Measurements from ENCODE around the gene NR0B2. TPM values are rescaled to one million over a fixed set of nuclear protein-coding genes. Genes with fewer than 3 reads are reported as not detected.

Gene NR0B2, protein sequence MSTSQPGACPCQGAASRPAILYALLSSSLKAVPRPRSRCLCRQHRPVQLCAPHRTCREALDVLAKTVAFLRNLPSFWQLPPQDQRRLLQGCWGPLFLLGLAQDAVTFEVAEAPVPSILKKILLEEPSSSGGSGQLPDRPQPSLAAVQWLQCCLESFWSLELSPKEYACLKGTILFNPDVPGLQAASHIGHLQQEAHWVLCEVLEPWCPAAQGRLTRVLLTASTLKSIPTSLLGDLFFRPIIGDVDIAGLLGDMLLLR
- not detected in 2 replicates for total RNA-seq (2014; rRNA removed; shearing (Covaris generic))

DNA sequence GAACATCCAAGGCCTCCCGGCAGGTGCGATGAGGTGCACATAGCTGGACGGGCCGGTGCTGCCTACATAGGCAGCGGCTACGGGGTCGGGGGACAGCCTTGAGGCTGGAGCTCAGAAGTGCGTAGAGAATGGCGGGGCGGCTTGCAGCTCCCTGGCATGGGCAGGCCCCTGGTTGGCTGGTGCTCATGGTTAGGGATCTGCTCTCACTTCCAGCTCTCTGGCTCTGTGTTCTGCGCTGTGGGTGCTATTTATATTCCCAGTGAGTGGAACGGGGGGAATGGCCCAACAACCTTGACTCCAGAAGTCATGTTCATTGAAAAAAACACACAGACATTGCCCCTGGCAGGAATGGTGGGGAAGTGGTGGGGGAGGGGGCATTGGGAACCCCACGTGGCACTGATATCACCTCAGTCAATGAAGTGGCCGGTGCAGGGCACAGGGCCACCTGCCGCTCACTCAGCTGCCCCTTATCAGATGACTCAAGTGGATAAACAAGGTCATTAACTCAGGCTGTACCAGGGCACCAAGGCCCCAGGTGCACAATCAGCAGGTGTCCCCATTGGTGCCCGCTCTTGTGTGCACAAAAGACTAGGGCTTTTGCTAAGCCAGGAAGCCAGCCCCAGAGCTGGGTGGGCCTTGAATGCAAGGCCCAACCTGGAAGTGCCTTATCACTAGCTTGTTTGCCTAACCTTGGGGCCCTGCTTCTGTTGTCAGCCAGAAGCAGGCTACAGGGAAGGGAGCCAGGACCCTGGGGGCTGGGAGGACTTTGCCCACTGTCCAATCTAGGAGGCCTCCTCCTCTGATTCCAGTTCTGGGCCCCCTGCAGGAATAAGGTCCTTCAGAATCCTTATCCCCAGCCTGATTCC, at the start of gene NR0B2:
NR0B2 (minus strand) TSS at position 222 of the 866 bp plus-strand sequence; CDS start at position 187, 35 bp downstream.

DNA sequence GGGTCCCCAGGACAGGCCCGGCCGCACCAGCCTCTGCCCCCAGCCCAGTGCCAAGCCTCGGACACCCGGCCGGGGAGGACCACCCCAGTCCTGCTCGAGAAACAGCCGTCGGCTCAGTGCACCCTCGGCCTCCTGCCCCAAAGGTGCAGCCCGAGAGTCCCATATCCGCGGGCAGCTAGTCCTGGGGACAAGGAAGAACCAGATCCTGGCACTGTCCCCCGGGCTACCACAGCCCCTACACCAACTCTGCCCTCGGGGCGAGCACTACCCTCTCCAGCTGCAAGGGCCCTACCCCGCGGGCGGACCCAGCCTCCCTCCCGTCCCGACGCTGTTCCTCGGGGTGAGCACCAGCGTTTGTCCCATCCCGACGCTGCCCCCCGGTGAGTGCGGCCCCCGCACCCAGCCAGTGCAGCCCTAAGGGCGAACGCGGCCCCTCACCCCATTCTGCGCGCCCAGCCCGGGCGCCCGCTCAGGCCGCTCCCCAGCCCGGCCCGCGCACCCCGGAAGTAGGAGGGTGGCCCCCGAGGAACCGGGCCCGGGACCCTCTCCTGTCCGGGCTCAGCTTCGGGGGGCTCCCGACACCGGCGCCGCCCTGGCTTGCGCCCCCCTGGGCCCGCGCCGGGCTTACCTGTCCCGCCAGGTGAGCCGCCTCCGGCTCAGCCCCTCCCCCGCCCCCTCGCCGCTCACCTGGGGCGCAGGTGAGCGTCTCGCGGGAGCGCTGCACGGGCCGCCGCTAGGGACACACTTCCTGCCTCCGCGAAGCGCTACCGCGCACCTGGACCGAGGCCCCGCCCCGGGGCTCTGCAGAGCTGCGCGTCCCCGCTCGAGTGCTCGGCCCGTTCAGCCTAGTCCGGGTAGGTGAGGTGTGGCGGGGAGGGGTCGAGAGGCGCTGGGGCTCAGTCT, 46.2 kb upstream of the NR0B2 start, which contains the start of gene KDF1:
KDF1 (minus strand) TSS at position 747 of the 903 bp plus-strand sequence. CDS start 8,088 bp downstream, outside the sequence.

DNA sequence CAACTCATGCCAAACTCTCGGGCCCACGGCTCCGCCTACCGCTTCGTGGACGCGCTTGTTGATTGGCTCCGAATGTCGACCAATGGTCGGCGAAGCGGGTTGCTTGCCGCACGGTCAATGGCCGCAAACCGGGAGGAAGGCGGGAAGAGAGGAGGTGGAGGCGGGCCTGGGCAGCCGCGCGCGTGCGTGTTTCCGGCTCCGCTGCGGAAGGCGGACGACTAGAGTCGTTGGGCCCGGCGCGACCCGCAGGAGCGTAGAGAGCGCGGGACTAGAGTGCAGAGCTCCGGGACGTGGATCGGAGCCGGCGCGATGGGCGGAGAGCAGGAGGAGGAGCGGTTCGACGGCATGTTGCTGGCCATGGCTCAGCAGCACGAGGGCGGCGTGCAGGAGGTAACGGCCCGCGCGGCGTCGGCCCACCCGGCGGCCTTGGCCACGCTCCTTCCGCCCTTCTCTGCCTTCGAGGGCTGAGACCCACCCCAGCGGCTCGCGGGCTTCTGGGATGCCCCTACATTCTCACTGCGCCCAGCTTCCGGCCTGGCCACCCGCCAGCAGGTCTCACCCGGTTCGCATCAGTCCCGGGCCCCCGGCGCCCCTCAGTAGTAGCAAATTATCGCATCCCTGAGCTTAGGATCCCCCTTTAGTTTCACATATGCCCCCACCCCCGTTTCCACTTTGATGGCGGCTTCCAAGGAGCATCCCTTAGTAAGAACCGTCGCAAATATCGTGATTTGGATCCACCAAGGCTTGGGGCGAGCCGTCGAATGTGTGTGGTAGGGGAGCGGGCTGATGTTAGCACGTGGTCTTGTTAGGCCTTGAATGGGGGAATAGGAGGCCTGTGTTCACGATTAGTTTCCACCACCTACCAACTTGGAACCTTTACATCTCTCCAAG, 8.0 kb upstream of the NR0B2 start, which contains the start of gene NUDC:
NUDC (plus strand) TSS at position 204 of the 891 bp plus-strand sequence; CDS start at position 310, 106 bp downstream.

DNA sequence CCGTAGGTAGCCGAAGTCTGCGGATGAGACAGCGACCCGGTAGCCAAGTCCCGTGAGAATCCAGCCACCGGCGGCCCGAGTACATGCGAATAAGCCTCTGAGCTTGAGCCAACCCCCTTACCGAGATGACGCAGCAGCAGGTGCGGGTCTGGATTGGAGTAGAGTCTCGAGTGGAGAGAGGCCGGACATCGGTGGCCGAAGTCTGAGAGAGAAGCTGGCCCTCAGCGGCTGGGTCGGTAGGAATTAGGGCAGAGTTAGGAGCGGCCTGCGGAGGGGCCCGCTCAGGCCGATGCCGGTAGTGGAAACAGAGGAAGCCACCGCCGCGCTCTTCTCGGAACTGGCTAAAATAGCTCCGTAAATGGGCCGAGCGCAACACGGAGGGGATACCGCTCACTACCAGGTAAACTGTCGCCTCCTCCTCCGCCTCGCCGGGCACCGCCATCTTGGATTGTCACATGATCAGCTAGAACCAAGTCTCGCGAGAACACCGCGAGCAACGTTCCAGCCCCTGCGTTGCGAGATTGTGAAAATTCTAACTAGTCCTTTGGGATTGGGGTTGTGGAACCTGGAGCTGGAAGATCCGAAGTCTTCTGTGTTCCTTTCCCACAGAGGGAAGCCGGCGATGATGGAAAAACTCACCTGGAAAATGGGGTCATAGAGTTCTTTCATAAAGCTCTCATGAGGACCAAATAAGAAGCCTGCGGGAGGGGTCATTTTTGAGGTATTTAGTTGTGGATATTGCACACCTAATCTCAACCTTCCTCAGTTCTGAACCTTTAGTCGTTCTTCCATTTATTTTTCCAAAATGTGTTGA, 13.6 kb downstream of the NR0B2 start, which contains the start of gene GPATCH3:
GPATCH3 (minus strand) TSS at position 467 of the 814 bp plus-strand sequence; CDS start at position 442, 25 bp downstream.

DNA sequence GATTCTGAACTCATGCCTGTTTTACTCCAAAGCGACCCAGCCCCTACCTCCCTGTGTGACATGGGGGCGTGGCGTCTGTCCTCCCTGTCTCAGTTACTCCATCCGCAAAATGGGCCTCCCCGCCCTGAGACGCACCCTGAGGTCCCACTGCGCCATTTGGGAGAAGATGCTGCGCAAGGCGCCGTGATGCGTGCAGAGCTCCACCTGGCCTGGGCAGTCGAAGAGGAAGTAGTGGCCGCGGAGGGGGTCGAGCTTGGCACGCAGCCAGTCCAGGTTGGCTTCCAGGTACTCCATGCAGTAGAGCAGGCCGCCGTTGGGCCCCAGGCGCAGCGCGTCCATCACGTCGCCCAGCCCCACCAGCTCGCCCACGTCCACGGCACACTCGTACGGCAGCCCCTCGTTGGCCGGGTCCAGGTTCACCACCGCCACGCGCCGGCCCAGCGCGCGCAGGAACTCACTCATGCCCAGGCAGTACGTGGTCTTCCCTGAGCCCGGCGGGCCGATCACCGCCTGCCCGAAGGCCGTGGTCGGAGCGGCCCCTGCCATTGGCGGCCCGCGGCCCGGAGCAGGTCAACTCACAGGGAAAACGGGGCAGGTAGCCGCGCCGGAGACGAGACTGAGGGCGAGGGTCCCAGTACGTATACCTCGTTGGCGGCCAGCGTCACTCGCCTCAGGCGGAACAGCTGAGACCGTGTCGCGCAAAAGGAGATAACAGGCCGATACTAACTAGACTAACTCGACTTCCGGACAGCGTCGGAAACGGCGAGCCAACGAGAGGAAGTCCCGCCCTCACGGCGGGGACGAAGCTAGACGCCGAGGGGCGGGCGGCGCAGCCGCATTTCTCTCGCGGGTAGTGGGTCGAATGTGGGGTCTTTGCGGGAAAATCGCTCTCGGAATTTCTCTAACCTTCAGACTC, 24.0 kb downstream of the NR0B2 start, which contains the start of gene GPN2:
GPN2 (minus strand) TSS at position 733 of the 916 bp plus-strand sequence; CDS start at position 546, 187 bp downstream.

DNA sequence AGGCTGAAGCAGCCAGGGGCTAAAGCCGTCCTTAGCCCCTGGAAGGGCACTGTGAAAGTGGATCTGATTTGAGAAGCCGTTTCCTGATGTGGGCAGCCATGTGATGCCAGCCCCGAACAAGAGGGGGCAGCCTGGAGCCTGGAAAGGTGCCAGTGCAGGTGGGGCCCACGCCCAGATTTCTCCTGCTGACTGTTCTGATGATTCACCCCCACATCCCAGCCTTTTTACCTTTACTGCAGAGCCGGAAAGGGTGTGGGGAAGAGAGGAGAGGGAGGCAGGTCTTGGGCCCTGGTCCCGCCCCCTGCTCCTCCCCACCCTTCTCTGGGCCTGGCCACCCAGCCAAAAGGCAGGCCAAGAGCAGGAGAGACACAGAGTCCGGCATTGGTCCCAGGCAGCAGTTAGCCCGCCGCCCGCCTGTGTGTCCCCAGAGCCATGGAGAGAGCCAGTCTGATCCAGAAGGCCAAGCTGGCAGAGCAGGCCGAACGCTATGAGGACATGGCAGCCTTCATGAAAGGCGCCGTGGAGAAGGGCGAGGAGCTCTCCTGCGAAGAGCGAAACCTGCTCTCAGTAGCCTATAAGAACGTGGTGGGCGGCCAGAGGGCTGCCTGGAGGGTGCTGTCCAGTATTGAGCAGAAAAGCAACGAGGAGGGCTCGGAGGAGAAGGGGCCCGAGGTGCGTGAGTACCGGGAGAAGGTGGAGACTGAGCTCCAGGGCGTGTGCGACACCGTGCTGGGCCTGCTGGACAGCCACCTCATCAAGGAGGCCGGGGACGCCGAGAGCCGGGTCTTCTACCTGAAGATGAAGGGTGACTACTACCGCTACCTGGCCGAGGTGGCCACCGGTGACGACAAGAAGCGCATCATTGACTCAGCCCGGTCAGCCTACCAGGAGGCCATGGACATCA, 50.7 kb downstream of the NR0B2 start, which contains the start of gene SFN:
SFN (plus strand) TSS at position 369 of the 904 bp plus-strand sequence; CDS start at position 433, 64 bp downstream.

Other genes starting within 250 kb of the NR0B2 start
- gene ARID1A, start 218.0 kb downstream of the NR0B2 start, total RNA-seq (2014; rRNA removed; shearing (Covaris generic)) = 45.4 and 45.9 TPM in 2 replicates
- 9.1 and 10.8 TPM in 2 replicates for gene PIGV, start 126.0 kb downstream of the NR0B2 start, total RNA-seq (2014; rRNA removed; shearing (Covaris generic))
- gene ZDHHC18, start 87.3 kb downstream of the NR0B2 start, total RNA-seq (2014; rRNA removed; shearing (Covaris generic)) = 7.6 and 10.0 TPM in 2 replicates
- gene SFN, start 50.8 kb downstream of the NR0B2 start, total RNA-seq (2014; rRNA removed; shearing (Covaris generic)) = 2.5 and 4.2 TPM in 2 replicates
- 24.9 and 26.2 TPM in 2 replicates for gene GPN2, start 23.7 kb downstream of the NR0B2 start, total RNA-seq (2014; rRNA removed; shearing (Covaris generic))
- 17.0 and 18.0 TPM in 2 replicates for gene GPATCH3, start 13.5 kb downstream of the NR0B2 start, total RNA-seq (2014; rRNA removed; shearing (Covaris generic))
- 139 and 147 TPM in 2 replicates for gene NUDC, start 7.8 kb upstream of the NR0B2 start, total RNA-seq (2014; rRNA removed; shearing (Covaris generic))
- not detected in 2 replicates for gene KDF1, start 46.5 kb upstream of the NR0B2 start, total RNA-seq (2014; rRNA removed; shearing (Covaris generic))
- gene TRNP1, start 79.7 kb upstream of the NR0B2 start, total RNA-seq (2014; rRNA removed; shearing (Covaris generic)) = 49.2 and 52.2 TPM in 2 replicates
- 31.2 and 41.0 TPM in 2 replicates for gene TENT5B, start 98.9 kb upstream of the NR0B2 start, total RNA-seq (2014; rRNA removed; shearing (Covaris generic))
- 4.6 and 7.7 TPM in 2 replicates for gene SLC9A1, start 241.2 kb upstream of the NR0B2 start, total RNA-seq (2014; rRNA removed; shearing (Covaris generic))